ENCODE results near the gene LUC7L.

DNA sequence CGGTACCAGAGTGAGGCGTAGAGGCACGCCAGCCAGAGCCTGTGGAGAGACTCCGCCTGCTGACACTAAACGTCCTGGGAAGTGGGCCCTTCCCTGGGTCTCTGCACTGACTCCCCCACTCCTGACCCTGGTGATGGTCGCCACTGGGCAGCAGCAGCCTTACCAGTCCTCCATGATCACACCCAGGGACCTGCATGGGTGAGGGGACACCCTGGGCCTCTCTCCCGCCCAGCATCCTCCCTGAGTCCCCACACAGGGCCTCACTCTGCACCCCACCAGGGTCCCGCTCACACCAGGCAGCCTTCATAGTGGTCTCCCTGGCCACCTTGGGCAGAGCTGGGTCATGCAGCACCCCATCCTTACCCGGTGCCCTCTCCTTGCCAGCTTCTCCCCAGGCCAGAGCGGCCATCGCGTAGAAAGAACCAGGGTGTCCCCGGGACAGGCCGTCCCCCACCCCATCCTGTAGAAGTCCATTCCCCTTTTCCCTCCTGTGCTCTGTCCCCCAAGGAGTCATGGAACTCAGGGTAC lies 35.8 kb upstream of the LUC7L start:
- TF ChIP-seq CTCF (IDR thresholded peaks at IDR 0.05; ENCODE audit: borderline replicate concordance, extremely low read depth, low read length, poor library complexity, severe bottlenecking) (no peak), EZH2 (IDR thresholded peaks at IDR 0.05; ENCODE audit: borderline replicate concordance, low read depth, low read length, severe bottlenecking) (no peak)

Data from DND-41 (cell line).